T-cell (primary cell): Measurements from ENCODE around the gene GOLGA6L10. TPM values are rescaled to one million over a fixed set of nuclear protein-coding genes. Genes with fewer than 3 reads are reported as not detected.
"Not testable (repeated sequence)": the region's sequence is repeated elsewhere in the genome, so short reads cannot be mapped to it uniquely, and the experiment has no call there.

Experiments
- ATAC-seq, 4 experiments: fragments of 200-7000 bp in 3 of 4; fragments of 150-1000 bp in 1 of 4; cut with Tn5 transposase; replicated peaks in 1 of 4; 1 replicate in 3 of 4; 2 replicates in 1 of 4; pipeline ENCODE4 v1.10.0; 2021; ENCODE audit warnings: moderate library complexity in 3 of 4, mild to moderate bottlenecking in 2 of 4, moderate number of reproducible peaks in 1 of 4
- CTCF ChIA-PET, 2 donors: fragments of 300-600 bp; sonication (Branson Sonifier 250); formaldehyde crosslinking; loops; one replicate each; lab custom pipeline; 2022; ENCODE audit warnings: antibody characterized with exemption in 2 of 2; lab: Charles Lee
- POLR2A ChIA-PET, 2 donors: fragments of 300-600 bp; sonication (Branson Sonifier 250); formaldehyde crosslinking; loops; one replicate each; lab custom pipeline; 2022; ENCODE audit warnings: antibody characterized with exemption in 2 of 2; lab: Charles Lee
- DNase-seq, 35 experiments: peaks; one replicate each; pipeline versions ENCODE4 v3.0.0 to v3.0.0-alpha.2; 2013 to 2023
- H3K27ac ChIP-seq: one replicate; pipeline ENCODE4 v1.5.1; 2013; ENCODE audit warnings: low read length
- H3K27me3 ChIP-seq, 2 experiments: replicated peaks in 1 of 2; 1 replicate in 1 of 2; 2 replicates in 1 of 2; pipeline versions ENCODE4 v1.6.1 to v1.7.0; 2013; ENCODE audit warnings: low read length in 1 of 2, mixed read lengths in 1 of 2; ENCODE audit not compliant: control insufficient read depth in 2 of 2, insufficient read depth in 2 of 2; ENCODE audit errors: extremely low read depth in 1 of 2
- H3K36me3 ChIP-seq, 2 donors: 1 replicate in 1 of 2; 2 replicates in 1 of 2; pipeline versions ENCODE4 v1.6.1 to v1.7.0; 2013; ENCODE audit warnings: low read length in 1 of 2; ENCODE audit not compliant: control insufficient read depth in 2 of 2, insufficient read depth in 1 of 2; ENCODE audit errors: extremely low read depth in 1 of 2
- H3K4me1 ChIP-seq, 2 experiments: 1 replicate in 1 of 2; 2 replicates in 1 of 2; pipeline versions ENCODE4 v1.6.1 to v1.7.0; 2013; ENCODE audit warnings: low read length in 2 of 2, mixed read lengths in 1 of 2; ENCODE audit not compliant: insufficient read depth in 2 of 2, control insufficient read depth in 1 of 2; ENCODE audit errors: extremely low read depth in 1 of 2
- H3K4me3 ChIP-seq, 2 donors: 1 replicate in 1 of 2; 2 replicates in 1 of 2; pipeline versions ENCODE4 v1.5.1 to v1.7.0; 2013; ENCODE audit warnings: mild to moderate bottlenecking in 2 of 2, low read length in 1 of 2, moderate library complexity in 1 of 2; ENCODE audit not compliant: control insufficient read depth in 1 of 2; ENCODE audit errors: extremely low read depth in 1 of 2
- H3K9me3 ChIP-seq: 2 replicates; pipeline ENCODE4 v1.7.0; 2013
- H3K27ac Mint-ChIP-seq, 2 donors: one replicate each; pipeline ENCODE4 v1.8.0; 2020 to 2021; ENCODE audit warnings: mild to moderate bottlenecking in 2 of 2, mixed read lengths in 2 of 2
- H3K27me3 Mint-ChIP-seq, 2 donors: one replicate each; pipeline ENCODE4 v1.8.0; 2021 to 2022; ENCODE audit warnings: mixed read lengths in 2 of 2
- H3K36me3 Mint-ChIP-seq: one replicate; pipeline ENCODE4 v1.8.0; 2021; ENCODE audit warnings: mixed read lengths
- H3K4me1 Mint-ChIP-seq, 3 donors: one replicate each; pipeline ENCODE4 v1.8.0; 2020 to 2022; ENCODE audit warnings: mixed read lengths in 3 of 3, mild to moderate bottlenecking in 1 of 3
- H3K4me3 Mint-ChIP-seq, 3 donors: one replicate each; pipeline ENCODE4 v1.8.0; 2020 to 2022; ENCODE audit warnings: mild to moderate bottlenecking in 3 of 3, mixed read lengths in 3 of 3, moderate library complexity in 3 of 3
- H3K9me3 Mint-ChIP-seq, 3 donors: one replicate each; pipeline ENCODE4 v1.8.0; 2020 to 2022; ENCODE audit warnings: mixed read lengths in 3 of 3
- WGBS: methylation state at CpG from one replicate; pipeline ENCODE4 v1.1.5; 2013; ENCODE audit warnings: missing lambda C conversion rate; ENCODE audit not compliant: insufficient coverage; 5-methylcytosine and 5-hydroxymethylcytosine counted together
- total RNA-seq, 35 experiments: library from RNA in 6 of 35; stranded (reverse) in 6 of 35; fragments of 120-200 nt in 1 of 35; gene quantifications; one replicate each; pipeline versions ENCODE4 v1.2.1 to v1.2.4 and lab custom pipeline; 2013 to 2026

GOLGA6L10 gene
- total RNA-seq, 5 donors from 2014 or later (not counting 1 experiment from before 2014, with no cell fraction given) = 0.72 to 3.0 (median 2.1) TPM

DNA sequence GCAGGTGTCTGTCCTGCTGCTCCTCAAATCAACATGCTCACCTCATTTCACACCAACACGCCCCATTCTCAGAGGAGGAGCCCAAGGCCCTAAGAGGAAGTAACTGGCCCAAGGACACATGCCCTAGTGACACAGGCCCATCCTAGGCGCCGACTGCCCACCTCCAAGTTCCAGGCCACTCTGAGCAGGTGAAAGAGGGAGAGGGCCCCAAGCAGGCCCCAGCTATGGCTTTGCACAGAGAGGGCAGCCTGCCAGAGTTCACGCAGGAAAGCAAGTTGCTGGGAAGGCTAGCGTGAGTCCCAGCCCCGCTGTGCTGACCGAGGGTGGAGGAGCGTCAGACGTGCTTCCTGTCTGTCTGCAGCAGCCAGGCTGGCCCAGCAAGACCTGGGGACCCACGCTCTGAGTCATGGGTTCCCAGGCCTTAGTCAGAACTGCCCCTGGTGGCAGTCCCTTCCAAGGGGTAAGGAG, 13.1 kb downstream of the GOLGA6L10 start:
- H3K9me3 Mint-ChIP-seq, H3K9me3 ChIP-seq, H3K27me3 Mint-ChIP-seq, H3K27ac ChIP-seq, H3K4me3 Mint-ChIP-seq, H3K27ac Mint-ChIP-seq, ATAC-seq, H3K4me3 ChIP-seq, POLR2A ChIA-PET, CTCF ChIA-PET, H3K36me3 ChIP-seq, H3K27me3 ChIP-seq, H3K36me3 Mint-ChIP-seq: not testable (repeated sequence)
- H3K4me1 Mint-ChIP-seq = peaks cover 0 to 13% (median 12%) of the 10 kb centered on the region in 3 donors
- H3K4me1 ChIP-seq = peaks cover 2 to 13% of the 10 kb centered on the region in 2 experiments
- WGBS = no CpG with 5 or more reads among the region's 10 CpGs
- DNase-seq = peak in 1 of 35 experiments; percentile 16

DNA sequence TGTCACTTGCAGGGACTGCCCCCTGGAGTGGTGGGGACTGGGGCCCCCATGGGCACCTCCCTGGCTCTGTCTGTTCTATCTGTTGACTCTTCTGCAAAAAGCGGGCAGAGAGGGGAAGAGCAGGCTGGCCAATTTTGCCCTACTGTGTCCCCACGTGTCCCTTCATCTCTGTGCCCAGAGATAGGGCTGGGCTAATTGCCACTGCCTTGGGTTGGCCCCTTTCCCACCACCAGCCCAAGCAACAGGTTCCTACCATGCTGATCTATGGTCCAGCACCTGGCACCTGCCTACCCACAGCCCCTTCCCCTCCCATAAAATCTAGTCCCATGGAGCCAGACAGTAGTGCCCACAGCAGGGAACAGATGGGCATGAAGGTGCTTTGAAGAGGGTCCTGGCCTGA, 14.3 kb downstream of the GOLGA6L10 start:
- H3K4me1 ChIP-seq = peaks cover 2 to 13% of the 10 kb centered on the region in 2 experiments
- 94% methylated on average over 2 of the region's 2 CpGs for WGBS
- H3K4me1 Mint-ChIP-seq = peaks cover 0 to 14% (median 12%) of the 10 kb centered on the region in 3 donors
- DNase-seq, POLR2A ChIA-PET, H3K27me3 ChIP-seq, H3K27ac ChIP-seq, H3K4me3 ChIP-seq, H3K36me3 ChIP-seq, CTCF ChIA-PET, H3K4me3 Mint-ChIP-seq, ATAC-seq, H3K36me3 Mint-ChIP-seq, H3K9me3 ChIP-seq, H3K27me3 Mint-ChIP-seq, H3K27ac Mint-ChIP-seq, H3K9me3 Mint-ChIP-seq: not testable (repeated sequence)

DNA sequence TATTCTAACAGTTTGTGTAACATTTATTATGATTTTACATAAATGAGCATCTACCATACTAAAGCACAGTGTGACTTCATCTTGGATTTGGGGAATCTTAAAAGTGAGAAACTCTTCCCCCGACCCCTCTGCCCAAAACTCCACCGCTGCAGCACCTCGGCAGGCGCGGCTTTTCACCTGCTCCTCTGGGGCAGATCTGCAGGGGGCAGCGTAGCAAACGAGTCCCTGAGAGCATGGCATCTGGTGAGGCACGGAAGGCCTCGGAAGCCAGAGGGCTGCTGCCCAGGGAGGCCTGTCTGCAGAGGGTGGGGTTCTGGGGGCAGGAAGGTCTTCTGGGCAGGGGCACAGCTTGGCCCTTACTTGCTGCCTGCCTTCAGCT, 14.7 kb downstream of the GOLGA6L10 start:
- H3K27me3 ChIP-seq, H3K36me3 Mint-ChIP-seq, H3K9me3 Mint-ChIP-seq, H3K4me3 Mint-ChIP-seq, H3K27ac Mint-ChIP-seq, DNase-seq, H3K27me3 Mint-ChIP-seq, POLR2A ChIA-PET, H3K27ac ChIP-seq, H3K9me3 ChIP-seq, H3K4me3 ChIP-seq, CTCF ChIA-PET, ATAC-seq, H3K36me3 ChIP-seq: not testable (repeated sequence)
- H3K4me1 ChIP-seq = peaks cover 2 to 13% of the 10 kb centered on the region in 2 experiments
- WGBS = no CpG with 5 or more reads among the region's 9 CpGs
- peaks cover 0 to 14% (median 12%) of the 10 kb centered on the region in 3 donors for H3K4me1 Mint-ChIP-seq

DNA sequence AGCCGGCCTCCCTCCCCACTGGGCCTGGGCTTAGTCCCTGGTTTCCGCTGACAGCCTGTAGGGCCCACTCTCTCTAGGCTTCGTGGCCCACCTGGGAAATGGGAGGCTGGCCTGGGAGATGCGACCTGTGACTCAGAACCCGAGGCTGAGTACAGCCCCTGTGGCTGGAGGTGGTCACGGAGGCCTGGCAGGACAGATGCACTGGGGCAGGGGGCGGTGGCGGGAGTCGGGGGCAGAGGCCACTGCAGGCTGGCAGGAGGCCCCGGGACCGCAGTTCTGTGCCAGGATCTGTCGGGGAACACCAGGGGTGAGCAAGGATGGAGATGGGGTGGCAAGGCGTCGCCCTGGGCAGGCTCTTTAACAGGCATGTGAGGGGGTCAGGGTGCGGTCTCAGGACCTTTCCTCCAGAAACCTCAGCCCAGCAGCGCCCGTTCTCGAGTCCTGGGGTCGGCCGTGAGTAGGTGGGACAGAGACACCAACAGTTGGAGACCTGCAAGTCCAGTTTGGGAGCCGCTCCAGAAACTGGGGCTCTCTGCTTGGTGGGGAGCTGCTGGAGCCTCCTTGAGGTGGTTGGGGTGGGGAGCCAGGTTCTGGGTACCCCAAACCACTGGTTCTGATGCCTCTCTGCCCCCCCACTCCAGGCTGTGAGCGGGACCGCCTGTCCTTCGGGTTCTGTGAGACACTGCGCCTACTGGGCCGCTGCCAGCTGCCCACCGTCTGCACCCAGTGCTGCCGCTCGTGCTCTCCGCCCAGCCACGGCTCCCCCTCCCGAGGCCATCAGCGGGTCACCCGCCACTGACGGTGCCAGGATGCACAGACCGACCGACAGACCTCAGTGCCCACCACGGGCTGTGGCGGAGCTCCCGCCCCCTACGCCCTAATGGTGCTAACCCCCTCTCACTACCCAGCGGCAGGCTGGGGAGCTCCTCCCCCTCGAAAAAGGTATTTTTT, 15.4 kb downstream of the GOLGA6L10 start:
- H3K4me3 ChIP-seq, CTCF ChIA-PET, H3K36me3 Mint-ChIP-seq, ATAC-seq, H3K36me3 ChIP-seq, H3K27ac ChIP-seq, H3K27ac Mint-ChIP-seq, DNase-seq, POLR2A ChIA-PET, H3K4me3 Mint-ChIP-seq, H3K27me3 ChIP-seq, H3K9me3 ChIP-seq, H3K9me3 Mint-ChIP-seq, H3K27me3 Mint-ChIP-seq: not testable (repeated sequence)
- H3K4me1 ChIP-seq = peaks cover 2 to 13% of the 10 kb centered on the region in 2 experiments
- H3K4me1 Mint-ChIP-seq = peaks cover 0 to 14% (median 12%) of the 10 kb centered on the region in 3 donors
- 93% methylated on average over 8 of the region's 43 CpGs for WGBS

DNA sequence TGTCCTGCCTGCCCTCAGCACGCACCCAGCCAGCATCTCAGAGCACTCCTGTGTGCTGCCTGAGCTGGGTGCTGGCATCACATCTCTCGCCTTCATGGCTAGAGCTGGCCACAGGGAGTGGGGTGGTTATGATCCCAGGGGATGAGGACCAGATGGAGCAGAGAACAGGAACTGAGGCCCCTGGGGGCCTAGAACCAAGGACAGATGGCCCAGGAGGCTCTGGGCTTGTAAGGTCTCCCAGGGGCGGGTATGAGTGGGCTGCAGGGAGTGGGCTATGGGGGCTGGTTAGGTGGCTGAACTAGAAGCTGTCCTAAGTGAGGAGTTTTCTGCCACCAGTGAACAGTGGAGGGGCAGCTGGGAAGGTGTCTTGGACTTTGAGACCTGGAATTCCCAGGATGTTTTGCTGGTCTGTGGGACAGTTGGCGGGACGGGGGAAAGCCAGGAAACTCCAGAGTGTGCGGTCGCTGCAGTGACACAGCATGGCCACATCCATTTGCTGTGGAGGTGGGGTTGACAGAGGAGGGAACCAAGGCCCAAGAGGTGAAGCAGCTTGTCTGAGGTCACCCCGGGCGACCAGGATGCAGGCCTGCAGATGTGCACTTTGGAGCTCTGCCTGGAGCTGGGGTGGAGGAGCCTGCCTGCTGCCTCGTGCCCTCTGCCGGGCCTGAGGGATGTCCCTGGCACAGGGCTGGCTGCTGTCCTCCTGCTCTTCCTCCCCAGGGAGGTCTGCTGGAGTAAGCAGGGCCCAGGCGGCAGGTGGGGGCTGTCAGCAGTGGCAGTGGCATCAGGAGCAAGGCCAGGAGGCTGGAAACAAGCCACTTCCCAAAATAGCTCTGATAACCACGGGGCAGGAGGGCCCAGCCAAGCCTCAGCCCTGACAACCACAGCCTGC, 16.3 kb downstream of the GOLGA6L10 start:
- DNase-seq, H3K4me3 ChIP-seq, H3K36me3 Mint-ChIP-seq, POLR2A ChIA-PET, H3K27me3 ChIP-seq, CTCF ChIA-PET, H3K27ac Mint-ChIP-seq, H3K27ac ChIP-seq, H3K36me3 ChIP-seq, H3K9me3 ChIP-seq, ATAC-seq, H3K9me3 Mint-ChIP-seq, H3K4me3 Mint-ChIP-seq, H3K27me3 Mint-ChIP-seq: not testable (repeated sequence)
- 91% methylated on average over 4 of the region's 13 CpGs for WGBS
- peaks cover 0 to 14% (median 12%) of the 10 kb centered on the region in 3 donors for H3K4me1 Mint-ChIP-seq
- H3K4me1 ChIP-seq = peaks cover 2 to 13% of the 10 kb centered on the region in 2 experiments

DNA sequence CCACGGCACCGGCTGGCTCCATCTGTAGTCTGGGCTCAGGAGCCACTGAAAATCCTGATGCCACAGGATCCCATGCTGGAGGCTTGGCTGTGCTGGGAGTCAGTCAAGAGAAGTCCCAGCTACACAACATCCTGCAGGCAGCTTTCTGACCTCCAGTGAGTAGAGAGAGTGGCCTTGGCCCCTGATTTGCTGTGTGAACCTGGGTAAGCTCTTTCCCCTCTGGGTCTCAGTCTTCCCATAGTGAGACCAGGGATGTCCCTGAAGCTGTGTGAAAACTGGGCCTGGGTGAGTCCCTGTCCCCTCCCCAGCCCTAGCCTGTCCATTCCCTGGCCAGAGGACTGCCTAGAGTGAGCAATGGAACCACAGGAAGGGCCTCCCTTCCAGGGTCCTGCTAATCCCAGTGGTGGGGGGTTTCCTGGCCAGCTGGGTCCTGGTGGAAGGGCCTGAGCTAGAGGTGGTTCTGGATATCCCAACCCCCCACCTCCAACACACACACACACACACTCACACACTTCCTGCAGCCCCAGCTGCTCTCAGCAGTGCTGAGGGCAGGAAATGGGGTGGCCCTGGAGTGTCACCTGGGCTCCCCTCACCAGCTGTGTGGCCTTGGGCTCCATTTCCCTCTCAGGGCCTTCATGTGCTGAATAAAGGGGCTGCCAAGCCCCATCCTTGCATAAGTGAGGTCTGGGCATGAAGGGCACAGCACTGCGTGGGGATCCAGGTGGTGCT, 17.5 kb downstream of the GOLGA6L10 start:
- H3K9me3 ChIP-seq, H3K9me3 Mint-ChIP-seq, POLR2A ChIA-PET, H3K27ac Mint-ChIP-seq, H3K27me3 ChIP-seq, H3K27me3 Mint-ChIP-seq, H3K27ac ChIP-seq, H3K4me3 ChIP-seq, CTCF ChIA-PET, H3K4me3 Mint-ChIP-seq, H3K36me3 Mint-ChIP-seq, H3K36me3 ChIP-seq: not testable (repeated sequence)
- peak; percentile 81 to 96 (median 89) for ATAC-seq
- peaks cover 0 to 14% (median 12%) of the 10 kb centered on the region in 3 donors for H3K4me1 Mint-ChIP-seq
- H3K4me1 ChIP-seq = peaks cover 2 to 13% of the 10 kb centered on the region in 2 experiments
- peak in 6 of 35 experiments; percentile 6 to 22 (median 11) for DNase-seq
- no CpG with 5 or more reads among the region's 3 CpGs for WGBS
